ENCODE results near the gene ZNF277.
"Not testable (repeated sequence)": the region's sequence is repeated elsewhere in the genome, so short reads cannot be mapped to it uniquely, and the experiment has no call there.

ZNF277 gene

DNA sequence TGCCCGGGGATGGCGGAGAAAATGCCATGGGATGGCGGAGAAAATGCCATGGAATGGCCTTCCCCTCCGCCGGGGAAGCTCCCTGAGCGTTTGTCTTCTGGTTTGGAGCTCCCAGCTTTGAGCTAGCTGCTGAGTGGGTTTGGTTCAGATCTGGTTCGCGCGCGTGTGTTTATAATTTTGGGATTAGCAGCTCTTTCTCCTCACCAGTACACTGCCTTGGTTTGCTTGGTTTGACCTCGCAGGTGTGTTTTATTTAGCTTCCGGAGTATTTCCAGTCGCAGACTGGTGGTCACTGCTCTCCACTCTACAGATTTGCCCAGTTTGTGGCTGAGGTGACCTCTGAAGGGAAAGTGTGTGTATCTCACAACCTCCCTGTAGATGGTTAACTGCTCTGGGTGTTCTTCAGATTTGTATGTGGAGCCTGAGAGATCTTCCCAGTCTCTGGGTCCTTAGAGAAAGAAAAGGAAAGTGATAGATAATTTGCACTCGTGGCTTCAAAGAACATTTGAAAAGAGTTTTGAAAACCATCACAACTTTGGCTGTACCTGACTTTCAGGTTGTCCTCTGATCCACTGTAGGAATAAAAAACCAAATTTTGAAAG lies 597 bp downstream of the ZNF277 start:
- no peak for DNase-seq

GRCh38 chr7:112207765-112208164 lies 1.3 kb downstream of the ZNF277 start:
- no peak for DNase-seq

DNA sequence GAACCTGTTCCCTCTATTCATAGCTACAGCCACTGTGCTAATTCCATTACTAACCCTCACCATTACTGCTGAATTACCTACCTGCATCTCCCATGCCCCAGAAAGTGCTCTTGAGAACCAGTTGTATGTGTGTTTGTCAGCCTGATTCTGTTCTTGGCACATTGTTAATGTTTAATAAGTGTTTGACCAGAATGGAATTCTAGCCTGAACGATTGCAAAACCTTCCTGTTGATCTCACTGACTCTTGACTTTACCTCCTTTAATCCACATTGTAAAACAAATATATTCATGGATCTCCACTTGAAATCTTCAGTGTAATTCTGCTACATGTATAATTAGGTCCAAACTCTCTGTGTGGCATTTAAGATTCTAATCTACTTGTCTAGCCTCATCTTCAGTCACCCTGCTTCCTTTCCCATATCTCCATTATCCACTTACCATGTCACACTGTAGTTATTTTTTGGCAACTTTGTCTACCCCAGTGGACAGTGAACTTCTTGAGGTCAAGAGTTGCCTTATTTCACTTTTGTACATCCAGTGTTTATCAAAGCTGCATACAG lies 4.9 kb downstream of the ZNF277 start:
- DNase-seq = no peak

DNA sequence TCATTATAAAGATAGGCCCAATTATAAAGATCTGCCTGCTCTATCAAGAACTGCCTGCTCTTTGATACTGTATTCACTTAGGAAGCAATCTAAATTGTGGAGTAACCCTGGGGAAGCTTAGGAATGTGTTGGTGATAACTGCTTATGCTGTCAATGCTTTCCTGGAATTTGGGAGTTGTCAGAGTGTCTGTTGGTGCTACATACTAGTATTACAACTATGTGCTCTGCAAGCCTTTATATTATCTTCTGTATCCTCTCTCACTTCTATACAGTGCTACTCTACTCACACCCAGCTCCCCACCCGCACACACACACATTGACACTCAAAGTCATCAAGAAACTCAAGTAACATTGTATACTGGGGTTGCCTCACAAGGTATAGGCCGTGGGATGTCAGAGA lies 6.1 kb downstream of the ZNF277 start:
- no peak for DNase-seq

DNA sequence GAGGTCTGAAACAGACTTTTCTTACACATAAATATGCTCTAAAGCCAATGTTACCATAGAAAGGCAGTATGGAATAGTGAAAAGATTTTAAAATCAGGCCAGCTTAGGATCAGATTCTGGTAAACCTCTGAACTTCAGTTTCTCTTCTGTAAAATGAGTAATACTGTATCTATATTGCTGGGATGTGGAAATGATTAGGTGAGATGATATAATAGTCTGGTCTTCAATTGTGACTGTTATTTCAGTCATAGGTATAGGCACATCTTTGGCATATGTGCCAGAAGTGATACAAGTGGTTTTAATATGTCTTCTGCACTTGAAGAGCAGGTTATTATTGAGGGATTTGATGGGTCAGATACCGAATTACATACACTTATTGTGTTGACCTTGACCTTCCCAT lies 7.2 kb downstream of the ZNF277 start:
- DNase-seq = no peak

GRCh38 chr7:112214268-112214667 lies 7.8 kb downstream of the ZNF277 start:
- DNase-seq = no peak

- DNase-seq = no peak
Observed at GRCh38 chr7:112214883-112215282, 8.4 kb downstream of the ZNF277 start.

GRCh38 chr7:112215787-112216186 lies 9.3 kb downstream of the ZNF277 start:
- DNase-seq = no peak

DNA sequence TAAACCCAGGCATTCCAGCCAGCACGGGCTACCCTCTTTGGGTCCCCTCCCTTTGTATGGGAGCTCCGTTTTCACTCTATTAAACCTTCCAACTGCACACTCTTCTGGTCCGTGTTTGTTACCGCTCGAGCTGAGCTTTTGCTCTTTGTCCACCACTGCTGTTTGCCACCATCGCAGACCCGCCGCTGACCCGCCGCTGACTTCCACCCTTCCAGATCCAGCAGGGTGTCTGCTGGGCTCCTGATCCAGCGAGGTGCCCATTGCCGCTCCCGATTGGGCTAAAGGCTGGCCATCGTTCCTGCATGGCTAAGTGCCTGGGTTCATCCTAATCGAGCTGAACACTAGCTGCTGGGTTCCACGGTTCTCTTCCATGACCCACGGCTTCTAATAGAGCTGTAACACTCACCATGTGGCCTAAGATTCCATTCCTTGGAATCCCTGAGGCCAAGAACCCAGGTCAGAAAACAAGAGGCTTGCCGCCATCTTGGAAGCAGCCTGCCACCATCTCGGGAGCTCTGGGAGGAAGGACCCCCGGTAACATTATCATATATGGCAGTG lies 14.5 kb downstream of the ZNF277 start:
- DNase-seq = no peak

GRCh38 chr7:112223310-112223709 lies 16.8 kb downstream of the ZNF277 start:
- no peak for DNase-seq

DNA sequence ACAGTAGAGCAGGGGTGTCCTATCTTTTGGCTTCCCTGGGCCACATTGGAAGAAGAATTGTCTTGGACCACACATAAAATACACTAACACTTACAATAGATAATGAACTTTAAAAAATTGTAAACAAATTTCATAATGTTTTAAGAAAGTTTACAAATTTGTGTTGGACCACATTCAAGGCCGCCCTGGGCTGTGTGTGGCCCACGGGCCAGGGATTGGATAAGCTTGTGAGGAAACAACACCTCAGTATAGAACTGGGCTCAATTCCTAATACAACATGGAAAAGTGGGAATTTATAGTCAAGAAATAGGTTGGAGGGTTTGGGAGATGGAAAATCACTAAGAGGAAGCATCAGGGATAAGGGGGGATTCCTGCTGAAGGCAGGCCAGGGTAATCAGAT lies 17.7 kb downstream of the ZNF277 start:
- DNase-seq = no peak

DNA sequence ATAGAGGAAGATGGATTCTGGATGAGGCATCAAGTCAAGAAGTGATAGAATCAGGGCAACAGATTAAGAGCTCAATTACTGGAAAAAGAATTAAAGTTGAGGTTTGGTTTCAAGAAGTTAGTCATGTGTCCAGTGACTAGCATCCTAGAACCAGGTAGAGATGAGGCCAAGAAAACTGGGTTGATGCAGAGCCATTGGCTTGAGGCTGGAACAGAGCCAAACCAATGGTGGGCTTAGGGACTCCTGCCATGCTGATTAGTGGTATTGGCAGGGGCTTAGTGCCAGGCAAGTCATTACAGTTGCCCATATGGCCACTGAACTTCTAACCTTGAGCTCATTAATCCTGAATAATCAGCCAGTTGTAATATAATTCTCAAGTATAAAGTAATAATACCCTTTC lies 18.5 kb downstream of the ZNF277 start:
- DNase-seq = no peak

DNA sequence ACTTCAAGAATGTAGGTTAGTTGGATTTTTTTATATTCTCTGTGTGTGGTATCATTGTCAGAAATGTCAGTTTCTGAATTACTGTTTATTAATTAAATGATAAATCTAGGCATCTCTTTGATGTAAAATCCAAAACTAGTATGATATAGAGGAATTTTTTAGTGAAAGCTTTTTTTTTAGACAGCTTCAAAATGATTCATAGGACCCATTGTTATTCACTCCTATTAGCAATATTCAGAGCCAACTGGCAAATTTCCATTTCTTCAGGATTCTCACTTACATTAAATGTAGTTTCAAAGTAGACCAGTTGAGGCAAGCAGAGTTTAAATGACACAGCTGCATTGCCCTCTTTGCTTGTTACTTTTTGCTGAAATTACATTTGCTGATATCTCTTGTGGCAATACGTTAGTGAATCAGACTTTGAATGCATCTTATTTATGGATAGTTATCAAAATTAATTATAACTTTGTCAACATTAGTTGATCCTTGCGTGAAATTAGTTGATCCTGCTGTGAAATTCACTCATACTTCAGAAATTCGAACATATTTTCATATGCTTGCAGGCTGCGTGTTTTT lies 20.3 kb downstream of the ZNF277 start:
- DNase-seq = no peak

GRCh38 chr7:112228632-112229031 lies 22.1 kb downstream of the ZNF277 start:
- DNase-seq = no peak

DNA sequence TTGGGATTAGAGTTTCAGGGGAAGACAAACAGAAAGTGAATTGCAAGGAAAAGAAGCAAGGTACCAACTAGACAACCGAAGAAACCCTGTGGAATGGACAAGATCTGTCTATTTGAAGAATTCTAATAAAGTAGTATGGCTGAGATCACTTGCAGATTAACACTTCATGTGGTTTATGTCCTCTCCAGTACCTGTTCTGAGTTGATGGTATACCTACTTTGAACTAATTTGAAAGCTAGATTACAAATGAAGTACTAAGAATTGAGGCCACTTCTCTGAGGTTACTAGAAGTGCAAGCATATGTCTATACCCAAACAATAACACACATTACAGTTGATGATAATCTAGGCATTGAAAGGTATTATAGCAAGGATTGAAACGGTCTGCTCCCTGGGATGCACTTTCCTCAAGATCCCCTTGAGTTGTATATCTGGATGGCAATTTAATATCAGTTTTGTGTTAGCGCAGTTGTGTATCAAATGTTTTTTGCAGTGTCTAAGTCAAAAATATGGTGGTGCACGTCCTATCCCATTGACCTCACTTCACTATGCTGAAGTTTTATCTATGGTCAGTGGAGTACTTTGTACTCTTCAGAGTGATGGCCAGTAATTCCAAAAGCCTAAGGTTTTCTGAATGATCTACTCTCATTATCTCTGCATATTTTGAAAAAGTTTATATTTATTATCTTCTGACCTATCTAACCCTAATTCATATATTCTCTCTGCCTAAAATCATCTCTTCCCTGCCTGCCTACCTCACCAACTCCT lies 25.9 kb downstream of the ZNF277 start:
- DNase-seq = no peak

DNA sequence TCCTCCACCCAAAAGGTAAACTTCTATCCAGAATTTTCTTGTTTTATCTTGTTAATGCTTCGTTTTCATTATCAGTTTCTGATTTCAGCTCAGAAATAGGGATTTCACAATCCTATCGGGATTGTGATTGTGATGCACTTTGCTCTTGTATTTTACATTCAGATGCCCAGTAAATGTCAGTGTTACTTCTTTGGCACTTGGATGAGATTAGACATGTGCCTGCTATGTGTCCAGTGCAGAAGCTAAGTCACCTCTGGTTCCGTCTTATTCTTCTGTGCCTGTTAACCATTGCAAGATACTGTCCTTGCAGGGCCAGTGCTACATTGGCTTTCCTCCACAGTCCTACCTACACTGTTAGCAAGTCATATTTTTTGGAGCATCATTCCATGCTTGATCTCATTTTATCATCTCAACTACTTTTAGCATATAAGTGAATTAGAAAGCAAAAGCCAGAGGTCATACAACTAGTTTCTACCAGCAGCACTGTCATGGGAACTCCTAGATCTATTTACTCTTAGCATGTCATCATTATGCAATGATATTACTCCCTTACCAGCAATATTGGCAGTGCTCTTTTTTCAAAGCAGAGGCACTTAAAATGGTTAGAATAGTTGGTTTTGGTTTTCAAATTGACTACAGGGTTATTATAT lies 26.7 kb downstream of the ZNF277 start:
- DNase-seq = no peak

DNA sequence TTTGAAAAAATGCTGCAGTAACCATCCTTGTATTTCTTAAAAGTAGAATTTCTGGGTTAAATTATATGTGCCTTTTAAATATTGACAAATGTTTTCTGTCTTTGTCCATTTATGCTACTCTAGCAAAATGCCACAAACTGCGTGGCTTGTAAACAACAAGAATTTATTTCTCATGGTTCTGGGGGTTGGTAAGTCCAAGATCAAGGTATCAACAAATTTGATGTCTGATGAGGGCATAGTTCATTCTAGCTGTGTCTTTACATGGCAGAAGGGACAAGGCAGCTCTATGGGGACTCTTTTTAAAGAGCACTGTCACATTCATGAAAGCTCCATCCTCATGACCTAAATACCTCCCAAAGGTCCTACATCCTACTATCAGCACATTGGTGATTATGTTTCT lies 27.7 kb downstream of the ZNF277 start:
- no peak for DNase-seq

- no peak for DNase-seq
Observed at GRCh38 chr7:112236597-112236996, 30.1 kb downstream of the ZNF277 start.

GRCh38 chr7:112238330-112238729 lies 31.8 kb downstream of the ZNF277 start:
- DNase-seq = no peak

DNA sequence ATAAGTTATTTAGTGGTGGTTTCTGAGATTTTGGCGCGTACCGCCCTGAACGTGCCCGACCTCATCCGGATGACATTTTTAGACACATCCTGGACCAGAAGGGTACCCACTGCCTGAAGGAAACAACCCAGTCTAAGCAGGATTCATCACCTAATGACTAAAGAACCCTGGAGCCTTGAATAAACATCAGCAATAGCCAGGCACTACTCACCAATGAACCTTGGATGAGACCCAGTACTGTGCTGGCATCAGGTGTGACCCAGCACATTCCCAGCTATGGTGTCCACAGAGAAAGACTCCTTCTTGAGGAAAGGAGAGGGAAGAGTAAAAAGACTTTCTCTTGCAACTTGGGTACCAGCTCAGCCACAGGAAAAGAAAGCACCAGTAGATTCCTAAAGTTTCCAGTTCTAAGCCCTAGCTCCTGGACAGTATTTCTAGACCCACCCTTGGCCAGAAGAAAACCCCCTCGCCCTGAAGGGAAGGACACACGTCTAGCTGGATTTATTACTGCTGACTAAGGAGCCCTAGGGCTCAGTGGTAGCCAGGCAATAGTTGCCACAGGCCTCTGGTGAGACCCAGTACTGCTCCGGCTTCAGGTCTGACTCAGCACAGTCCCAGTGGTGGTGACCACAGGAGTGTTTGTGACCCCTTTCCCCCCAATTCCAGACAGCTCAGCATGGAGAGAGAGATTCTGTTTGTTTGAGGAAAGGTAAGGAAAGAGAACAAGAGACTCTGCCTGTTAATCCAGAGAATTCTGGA lies 32.5 kb downstream of the ZNF277 start:
- no peak for DNase-seq

GRCh38 chr7:112248598-112248997 lies 42.1 kb downstream of the ZNF277 start:
- DNase-seq = no peak

DNA sequence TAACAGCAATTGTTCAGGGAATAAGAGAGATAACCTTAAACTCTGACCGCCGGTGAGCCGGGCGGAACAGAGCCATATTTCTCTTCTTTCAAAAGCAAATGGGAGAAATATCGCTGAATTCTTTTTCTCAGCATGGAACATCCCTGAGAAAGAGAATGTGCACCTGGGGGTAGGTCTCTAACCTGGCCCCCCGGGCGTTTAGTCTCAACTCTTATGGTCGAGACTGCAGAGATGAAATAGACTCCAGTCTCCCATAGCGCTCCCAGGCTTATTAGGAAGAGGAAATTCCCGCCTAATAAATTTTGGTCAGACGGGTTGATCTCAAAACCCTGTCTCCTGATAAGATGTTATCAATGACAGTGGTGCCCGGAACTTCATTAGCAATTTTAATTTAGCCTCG lies 43.5 kb downstream of the ZNF277 start:
- not testable (repeated sequence) for DNase-seq

Data from right kidney (tissue), 1 donor.